ENCODE data around the gene NDUFA5.
A peak's percentile ranks its signal among the peaks of the same experiment; 100 is the strongest.

The NDUFA5 gene

DNA sequence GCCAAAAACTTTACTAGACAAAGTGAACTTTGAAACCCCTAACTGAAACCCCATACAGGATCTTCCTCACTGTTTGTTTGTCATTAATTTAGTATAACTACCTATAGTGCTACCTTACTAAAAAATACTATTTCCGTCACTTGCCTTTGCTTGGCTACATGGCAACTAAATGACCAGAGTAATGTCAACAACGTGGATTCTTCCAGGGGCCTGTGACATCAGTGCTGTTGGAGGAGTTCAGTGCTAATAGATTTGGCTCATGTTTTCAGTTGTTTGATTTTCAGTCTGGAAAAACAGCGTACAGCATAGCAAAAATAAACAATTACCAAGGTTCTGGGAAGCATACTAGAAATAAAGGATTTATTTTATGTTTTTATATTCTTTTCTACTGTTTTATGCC, 41.0 kb upstream of the NDUFA5 start:
- no peak for TF ChIP-seq CTCF (conservative IDR thresholded peaks at IDR 0.05; ENCODE audit: low read length)
- H3K4me3 ChIP-seq (ENCODE audit: low read length) = no peak overlapping the region
- no peak for DNase-seq (ENCODE audit: low read depth)

GRCh38 chr7:123594813-123595241, 37.2 kb upstream of the NDUFA5 start:
- no peak for TF ChIP-seq CTCF (conservative IDR thresholded peaks at IDR 0.05; ENCODE audit: low read length)
- no peak for DNase-seq (ENCODE audit: low read depth)
- no peak overlapping the region for H3K4me3 ChIP-seq (ENCODE audit: low read length)

DNA sequence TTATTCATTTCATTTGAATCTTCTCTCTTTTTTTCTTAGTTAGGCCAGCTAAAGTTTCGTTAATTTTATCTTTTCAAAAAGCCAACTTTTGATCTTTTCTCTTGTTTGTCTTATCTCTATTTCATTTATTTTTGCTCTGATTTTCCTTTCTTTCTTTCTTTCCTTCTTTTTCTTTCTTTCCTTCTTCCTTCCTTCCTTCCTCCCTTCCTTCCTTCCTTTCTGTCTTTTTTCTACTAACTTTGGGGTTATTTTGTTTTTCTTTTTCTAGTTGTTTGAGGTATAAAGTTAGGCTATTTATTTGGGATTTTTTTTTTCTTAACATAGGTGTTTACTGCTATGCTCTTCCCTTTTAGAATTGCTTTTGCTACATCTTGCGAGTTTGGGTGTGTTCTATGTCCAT, 30.8 kb upstream of the NDUFA5 start:
- DNase-seq (ENCODE audit: low read depth) = no peak
- no peak overlapping the region for H3K4me3 ChIP-seq (ENCODE audit: low read length)
- no peak for TF ChIP-seq CTCF (conservative IDR thresholded peaks at IDR 0.05; ENCODE audit: low read length)

- no peak for DNase-seq (ENCODE audit: low read depth)
- H3K4me3 ChIP-seq (ENCODE audit: low read length) = no peak overlapping the region
- no peak for TF ChIP-seq CTCF (conservative IDR thresholded peaks at IDR 0.05; ENCODE audit: low read length)
Observed at GRCh38 chr7:123583821-123584220, 26.2 kb upstream of the NDUFA5 start.

- no peak for DNase-seq (ENCODE audit: low read depth)
- TF ChIP-seq CTCF (conservative IDR thresholded peaks at IDR 0.05; ENCODE audit: low read length) = no peak
- no peak overlapping the region for H3K4me3 ChIP-seq (ENCODE audit: low read length)
Observed at GRCh38 chr7:123581162-123581459, 23.5 kb upstream of the NDUFA5 start.

DNA sequence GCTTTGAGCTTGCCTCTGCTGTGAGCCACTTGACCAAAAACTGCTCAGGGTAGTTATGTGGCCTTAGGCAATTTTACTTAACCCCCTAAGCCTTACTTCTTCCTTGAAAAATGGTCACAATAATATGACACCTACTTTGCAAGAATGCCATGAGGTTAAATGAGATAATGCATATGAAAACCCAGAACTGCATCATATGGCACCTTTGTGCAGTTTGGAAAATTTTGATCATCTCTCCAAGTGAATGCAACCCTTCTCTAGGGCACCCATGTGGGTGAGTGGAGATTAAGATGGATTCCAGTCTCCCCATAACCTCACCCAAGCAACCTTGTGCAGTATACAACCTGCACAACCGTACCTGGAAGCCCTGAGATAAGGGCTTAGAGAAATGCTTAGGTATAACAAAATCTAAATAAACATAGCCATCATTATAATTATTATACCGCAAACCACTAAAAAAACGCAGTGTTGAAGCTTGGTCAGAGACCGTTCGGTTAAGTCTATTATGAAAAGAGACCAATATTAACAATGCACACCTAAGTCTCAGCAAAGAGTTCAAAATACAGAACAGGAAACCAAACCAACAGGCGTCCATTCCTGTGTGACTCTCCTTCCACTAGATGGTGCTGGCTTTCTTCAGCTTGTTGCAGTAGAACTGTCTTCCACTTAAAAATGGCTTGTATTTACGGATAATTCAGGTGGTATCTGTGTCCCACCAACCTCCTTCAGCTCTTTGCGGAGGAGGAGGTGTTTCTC, 23.0 kb upstream of the NDUFA5 start:
- no peak overlapping the region for H3K4me3 ChIP-seq (ENCODE audit: low read length)
- peak; percentile 91 for TF ChIP-seq CTCF (conservative IDR thresholded peaks at IDR 0.05; ENCODE audit: low read length)
- peak; percentile 44 for DNase-seq (ENCODE audit: low read depth)

DNA sequence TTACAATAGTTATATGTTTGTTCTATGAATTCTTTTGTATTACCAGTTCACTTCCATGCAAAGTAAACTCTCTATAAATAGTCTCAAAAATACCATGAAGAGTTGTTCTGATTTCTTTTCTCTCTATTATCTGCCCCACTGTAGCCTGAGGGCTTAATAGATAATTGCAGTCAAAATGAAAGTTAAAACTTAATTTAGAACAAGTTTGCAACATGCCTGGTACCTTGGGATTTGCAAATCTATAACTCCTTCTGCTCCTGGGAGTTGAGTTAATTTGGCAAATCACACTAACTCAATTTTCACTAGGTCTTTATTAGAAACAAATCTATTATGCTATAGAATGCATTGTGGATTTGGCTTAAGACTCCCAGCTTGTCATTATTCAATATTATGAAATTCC, 21.8 kb upstream of the NDUFA5 start:
- TF ChIP-seq CTCF (conservative IDR thresholded peaks at IDR 0.05; ENCODE audit: low read length) = no peak
- DNase-seq (ENCODE audit: low read depth) = no peak

More for the DNA sequence above, 21.8 kb upstream of the NDUFA5 start:
- no peak overlapping the region for H3K4me3 ChIP-seq (ENCODE audit: low read length)

Measured in AG10803 (cell line).